ENCODE measurements around the gene PDE6G. TPM values are rescaled to one million over a fixed set of nuclear protein-coding genes. Genes with fewer than 3 reads are reported as not detected.

PDE6G gene
- total and polyA plus RNA-seq, 2 of the 8 experiments (the other 6 are each of a cell fraction or from before 2014, with no cell fraction given), result 5.8 to 12.9 TPM

GRCh38 chr17:81691196-81691595 lies 34.9 kb upstream of the PDE6G start:
- H2BK5ac ChIP-seq (ENCODE audit: low read depth, low read length), result no peak overlapping the region
- H2AK5ac ChIP-seq (ENCODE audit: low read depth, low read length), result no peak overlapping the region
- H4K20me1 ChIP-seq (replicated peaks in 1 of 2; ENCODE audit: control insufficient read depth in 1 of 2, insufficient read depth in 2 of 2, low read length in 2 of 2), result peaks cover 3 to 22% of the 10 kb centered on the region in 2 experiments
- H2BK12ac ChIP-seq (ENCODE audit: low read depth, low read length), result no peak overlapping the region
- H2BK120ac ChIP-seq (replicated peaks; ENCODE audit: low read depth, low read length), result no peak overlapping the region
- no peak overlapping the region for H3K14ac ChIP-seq (ENCODE audit: insufficient read length)
- H2BK20ac ChIP-seq (ENCODE audit: low read length), result no peak overlapping the region
- H3K79me1 ChIP-seq (ENCODE audit: low read depth, low read length), result peaks cover 2% of the 10 kb centered on the region; the same call in 1 of the 2 replicates
- H4K8ac ChIP-seq (ENCODE audit: extremely low read depth, insufficient read depth, low read length), result no peak overlapping the region
- FAIRE-seq (no peak), DNase-seq (ENCODE audit: low read depth in 1 of 2, low spot score in 2 of 2) (no peak)
- H3K36me3 ChIP-seq (ENCODE audit: control insufficient read depth in 2 of 4, insufficient read depth in 4 of 4, low read length in 3 of 4), result peaks cover 4 to 66% (median 34%) of the 10 kb centered on the region in 4 experiments; a peak in 6 of 8 replicates
- H3K4me1 ChIP-seq (replicated peaks in 1 of 4; ENCODE audit: control insufficient read depth in 3 of 4, insufficient read depth in 4 of 4, low read length in 3 of 4), result no peaks in the 10 kb centered on the region
- 95% methylated on average over 18 of the region's 18 CpGs; no CpG with 5 or more reads in 1 of the 2 experiments for WGBS, 2 experiments (ENCODE audit: extremely low coverage in 1 of 2, insufficient coverage in 1 of 2, insufficient read length in 1 of 2, insufficient replicate concordance in 2 of 2, low coverage in 1 of 2, low lambda C conversion rate in 2 of 2, missing lambda C conversion rate in 1 of 2)
- H3K56ac ChIP-seq (replicated peaks; ENCODE audit: insufficient read length, low read depth, low read length), result no peak overlapping the region
- H2BK15ac ChIP-seq (ENCODE audit: low read length), result no peak overlapping the region
- CTCF ChIA-PET (ENCODE audit: partially characterized antibody), result interaction anchor here (0.7 to 1.4 kb wide), 4 partner anchors 10 to 515 kb away, joined by 3 to 5 read pairs (median 4); no protein-coding TSS in a partner anchor
- no peaks in the 10 kb centered on the region for H3K23me2 ChIP-seq (ENCODE audit: low read depth, low read length)
- H3K4me3 ChIP-seq (ENCODE audit: extremely low read depth in 1 of 4, insufficient read depth in 2 of 4, low read depth in 3 of 4, low read length in 4 of 4), result no peak overlapping the region
- H2AFZ ChIP-seq (ENCODE audit: low read length), result no peak overlapping the region
- no peak overlapping the region for H3K27ac ChIP-seq (ENCODE audit: low read depth, low read length)
- no peak overlapping the region for H3K18ac ChIP-seq (ENCODE audit: extremely low read depth, low read length)
- H3K4me2 ChIP-seq (ENCODE audit: insufficient read depth in 1 of 2, low read depth in 2 of 2, low read length in 2 of 2), result no peak overlapping the region
- no peak overlapping the region for H4K91ac ChIP-seq (replicated peaks; ENCODE audit: insufficient read length, low read length)
- POLR2A ChIA-PET (ENCODE audit: partially characterized antibody), result interaction anchor here (0.6 to 28.4 kb wide), 5 partner anchors 9 to 48 kb away, joined by 3 to 436 read pairs (median 5); partner anchors contain the start of genes ARL16, HGS, MRPL12 and SLC25A10
- H4K5ac ChIP-seq (ENCODE audit: insufficient read length, low read depth, low read length), result no peak overlapping the region
- H3K4ac ChIP-seq (replicated peaks; ENCODE audit: insufficient read length, low read depth, low read length), result no peak overlapping the region
- H3K9ac ChIP-seq (replicated peaks in 1 of 4; ENCODE audit: extremely low read depth in 1 of 4, low read depth in 3 of 4, low read length in 3 of 4), result no peak overlapping the region
- H3K23ac ChIP-seq (ENCODE audit: insufficient read length), result no peak overlapping the region
- no peaks in the 10 kb centered on the region for H3K9me3 ChIP-seq (ENCODE audit: insufficient read depth in 2 of 2, low read depth in 1 of 2, low read length in 1 of 2)
- 0 out of 4 replicates have a peak, but pooled peaks cover 0 to under 1% of the 10 kb centered on the region in 2 experiments for H3K79me2 ChIP-seq (ENCODE audit: control insufficient read depth in 1 of 2, insufficient read depth in 2 of 2, low read length in 2 of 2)
- H3K27me3 ChIP-seq (replicated peaks in 1 of 4; ENCODE audit: control insufficient read depth in 3 of 4, extremely low read depth in 1 of 4, insufficient read depth in 3 of 4, low read length in 3 of 4), result no peaks in the 10 kb centered on the region
- TF ChIP-seq RFX5 (IDR thresholded peaks at IDR 0.05; ENCODE audit: borderline replicate concordance, low read depth, low read length) (no peak), EZH2 (IDR thresholded peaks at IDR 0.05; ENCODE audit: low read depth, low read length, severe bottlenecking) (no peak), CHD1 (IDR thresholded peaks at IDR 0.05; ENCODE audit: low read depth, low read length) (no peak), CHD2 (IDR thresholded peaks at IDR 0.05; ENCODE audit: low read length) (no peak), MAFK (IDR thresholded peaks at IDR 0.05; ENCODE audit: low read depth, low read length) (no peak), SP1 (IDR thresholded peaks at IDR 0.05; ENCODE audit: low read depth, low read length) (no peak), SP2 (IDR thresholded peaks at IDR 0.05; ENCODE audit: low read length) (no peak), ZNF274 (IDR thresholded peaks at IDR 0.05; ENCODE audit: borderline replicate concordance, extremely low read depth, low read length) (no peak), POU5F1 (IDR thresholded peaks at IDR 0.05; ENCODE audit: low read depth, low read length) (no peak), POLR2AphosphoS5 (IDR thresholded peaks at IDR 0.05; ENCODE audit: low read depth, low read length) (no peak), JUND (IDR thresholded peaks at IDR 0.05; ENCODE audit: low read length) (no peak), TEAD4 (IDR thresholded peaks at IDR 0.05; ENCODE audit: low read depth, low read length) (no peak), SP4 (IDR thresholded peaks at IDR 0.05; ENCODE audit: low read length) (no peak)

Measured in H1 (cell line).